ENCODE results near the gene CCL27.

Gene CCL27

DNA sequence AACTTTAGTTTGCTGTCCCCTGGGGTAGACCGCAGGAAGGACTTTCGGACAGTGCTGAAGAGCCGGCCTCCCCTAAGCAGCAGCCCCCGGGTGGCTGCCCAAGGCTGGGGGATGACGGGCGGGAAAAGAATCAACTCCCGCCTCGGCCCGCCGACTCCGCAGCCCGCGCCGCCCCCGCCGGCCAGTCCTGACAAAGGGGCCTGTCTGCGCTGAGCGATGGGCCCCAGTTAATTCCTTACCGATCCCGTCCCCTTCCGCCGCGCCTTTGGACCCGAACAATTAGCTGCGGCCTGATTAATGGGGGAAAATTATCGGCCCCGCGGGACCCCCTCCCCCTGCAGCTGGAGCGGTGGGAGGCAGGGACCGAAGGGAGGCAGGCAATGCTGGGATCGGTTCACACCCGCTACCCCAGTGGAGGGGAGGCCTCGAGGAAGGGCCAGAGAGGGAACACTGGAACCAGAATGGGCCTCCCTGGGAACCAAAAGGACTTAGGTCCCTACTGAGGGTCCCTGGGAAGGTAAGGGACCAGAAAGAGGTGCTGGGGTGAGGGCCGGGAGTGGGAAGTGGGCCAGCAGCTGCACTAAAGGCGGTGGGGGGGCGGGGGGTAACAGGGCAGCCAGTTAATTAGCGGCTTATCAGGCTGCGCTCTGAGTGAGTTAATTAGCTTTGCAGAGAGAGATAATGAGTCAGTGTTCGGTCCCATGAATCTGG lies 37.8 kb downstream of the CCL27 start:
- DNase-seq = no peak

DNA sequence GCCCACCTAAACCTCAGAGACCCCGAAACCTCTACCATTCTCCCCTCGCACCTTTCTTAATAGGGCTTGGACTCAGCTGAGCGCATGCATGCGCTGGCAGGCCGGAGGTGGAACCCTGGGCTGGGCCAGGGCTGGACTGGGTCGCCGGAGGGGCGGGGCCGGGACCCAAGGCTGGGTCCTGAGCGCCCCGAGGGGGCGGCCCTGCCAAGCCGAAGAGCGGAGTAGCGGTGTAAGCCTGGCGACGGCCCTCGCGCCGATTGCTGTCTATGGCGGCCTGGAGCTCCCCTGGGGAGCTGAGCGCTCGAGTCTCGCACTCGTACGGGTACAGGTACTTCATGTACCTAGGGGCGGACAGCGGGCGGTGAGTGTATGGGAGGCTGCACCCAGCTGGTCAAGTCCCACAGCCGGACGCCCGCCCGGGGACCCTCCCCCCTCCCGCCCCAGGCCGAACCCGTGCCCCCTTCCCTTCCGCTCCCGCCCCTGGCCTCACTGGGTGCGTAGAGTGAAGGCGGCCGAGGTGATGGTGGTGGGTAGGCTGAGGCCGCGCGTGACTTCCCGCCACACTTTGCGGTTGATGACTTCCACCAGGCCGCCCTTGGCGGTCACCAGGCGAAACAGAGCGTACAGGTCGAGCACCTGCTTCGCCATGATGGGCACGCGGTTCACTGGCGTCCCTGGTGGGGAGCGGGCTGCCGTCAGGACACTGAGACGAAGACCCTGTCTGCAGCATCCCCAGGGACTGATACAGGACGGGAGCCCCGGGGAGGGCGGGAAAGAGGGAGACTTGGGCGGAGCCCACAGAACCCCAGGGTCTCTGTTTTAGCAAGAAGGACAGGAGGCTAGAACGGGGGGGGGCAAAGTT lies 38.9 kb downstream of the CCL27 start:
- DNase-seq = no peak

DNA sequence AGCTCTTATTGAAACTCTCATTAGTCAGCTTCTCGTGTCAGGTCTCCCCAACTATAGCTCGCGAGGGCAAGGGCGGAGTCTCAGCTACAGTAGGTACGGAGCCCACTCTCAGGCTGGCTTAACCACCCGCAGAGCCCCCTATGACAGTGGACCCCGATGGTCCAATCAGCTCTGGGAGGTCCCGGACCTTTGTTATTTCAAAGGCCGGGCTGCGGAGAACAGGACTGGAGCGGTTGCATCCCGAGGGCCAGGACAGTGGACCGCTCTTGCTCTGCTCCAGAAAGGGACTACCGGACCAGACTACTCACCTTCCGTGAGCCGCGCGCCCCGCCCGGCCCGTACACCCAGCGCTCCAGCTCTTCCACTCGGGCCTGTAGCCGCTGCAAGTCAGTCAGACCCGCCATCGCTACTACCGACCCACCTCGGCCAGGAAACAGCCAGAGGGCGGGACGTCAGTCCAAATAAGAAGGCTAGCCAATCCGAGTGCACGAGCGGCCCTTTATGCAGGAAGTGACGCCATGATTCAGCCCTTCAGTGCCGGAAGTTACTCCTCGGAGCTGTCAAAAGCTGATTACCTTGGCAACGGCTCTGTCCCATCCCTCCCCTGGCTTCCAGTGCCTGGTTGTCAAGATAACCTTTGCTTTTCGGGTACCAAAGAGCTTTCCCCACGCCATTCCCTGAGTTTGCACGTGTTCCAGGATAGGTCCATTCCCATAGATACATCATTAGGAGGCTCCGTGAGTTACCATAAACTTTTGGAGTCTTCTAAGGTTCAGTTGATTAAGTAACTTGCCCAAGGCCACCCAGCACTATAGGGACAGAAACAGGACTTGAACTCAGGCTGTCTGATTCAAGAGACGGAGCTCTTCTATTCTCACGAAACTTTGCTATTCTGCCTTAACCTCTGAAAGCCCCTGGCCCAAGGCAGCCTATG lies 42.1 kb downstream of the CCL27 start, which contains the start of gene DCTN3:
DCTN3 (minus strand) TSS at position 435 of the 934 bp plus-strand sequence; CDS start at position 404, 31 bp downstream.
- DNase-seq = peak; percentile 89

DNA sequence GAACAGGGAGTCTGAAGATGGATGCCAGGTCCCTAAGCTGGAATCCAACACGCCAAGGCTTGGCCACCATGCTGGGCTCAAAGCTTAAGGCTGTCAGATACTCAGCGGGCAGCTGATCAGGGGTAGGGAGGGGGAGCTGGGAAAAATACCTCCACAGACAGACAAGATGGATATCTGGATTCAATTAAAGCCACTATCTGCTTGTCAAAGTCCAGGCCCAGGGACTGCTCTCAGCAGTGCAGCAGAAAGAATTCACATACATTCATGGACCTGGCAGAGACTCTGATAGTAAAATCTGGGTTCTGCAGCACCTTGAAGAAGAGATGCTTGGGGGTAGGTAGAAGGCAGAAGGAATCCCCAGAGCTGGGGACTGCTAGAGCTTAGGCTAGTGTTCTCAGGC lies 47.3 kb downstream of the CCL27 start:
- DNase-seq = no peak

DNA sequence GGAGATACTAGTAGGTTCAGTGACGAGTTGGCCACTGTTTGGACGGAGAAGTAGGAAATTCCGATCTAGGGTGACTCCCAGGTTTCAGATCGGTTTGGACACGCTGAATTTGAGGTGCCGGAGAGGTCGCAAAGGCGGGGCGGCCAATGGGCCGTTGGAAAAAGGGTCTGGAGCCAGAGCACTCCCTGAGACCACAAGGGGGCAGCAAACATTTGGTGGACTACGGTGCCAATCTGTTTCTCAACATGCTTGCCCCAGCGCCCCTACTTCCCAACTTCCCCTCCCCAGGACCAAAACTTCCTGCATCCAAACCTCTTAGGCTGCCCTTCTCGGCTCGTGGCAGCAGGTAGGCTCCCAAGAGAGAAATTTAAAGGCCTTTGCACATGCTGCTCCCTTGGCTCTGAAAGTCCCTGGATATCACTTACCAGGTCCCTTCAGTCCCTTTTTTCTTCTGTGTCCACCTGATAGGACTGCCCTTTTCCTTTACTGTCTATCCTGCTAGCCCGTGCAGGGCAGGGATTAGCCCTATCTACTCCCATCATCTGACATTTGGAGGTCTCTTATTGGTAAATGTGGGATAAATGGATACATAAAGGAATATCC lies 49.6 kb downstream of the CCL27 start:
- DNase-seq = peak; percentile 72

Measured in activated gamma-delta T cell treated with Interleukin-2 at 50 U/mL for 16 hours (primary cell).